GM21717 (cell line): ENCODE measurements around the gene NXN.
"Not testable (repeated sequence)": the region's sequence is repeated elsewhere in the genome, so short reads cannot be mapped to it uniquely, and the experiment has no call there.

ENCODE experiments used
- ATAC-seq: cut with Tn5 transposase; IDR thresholded peaks from one replicate; pipeline ENCODE4 v1.9.1; 2021; ENCODE audit warnings: mild to moderate bottlenecking, moderate library complexity; ENCODE audit not compliant: unreplicated experiment

NXN gene

DNA sequence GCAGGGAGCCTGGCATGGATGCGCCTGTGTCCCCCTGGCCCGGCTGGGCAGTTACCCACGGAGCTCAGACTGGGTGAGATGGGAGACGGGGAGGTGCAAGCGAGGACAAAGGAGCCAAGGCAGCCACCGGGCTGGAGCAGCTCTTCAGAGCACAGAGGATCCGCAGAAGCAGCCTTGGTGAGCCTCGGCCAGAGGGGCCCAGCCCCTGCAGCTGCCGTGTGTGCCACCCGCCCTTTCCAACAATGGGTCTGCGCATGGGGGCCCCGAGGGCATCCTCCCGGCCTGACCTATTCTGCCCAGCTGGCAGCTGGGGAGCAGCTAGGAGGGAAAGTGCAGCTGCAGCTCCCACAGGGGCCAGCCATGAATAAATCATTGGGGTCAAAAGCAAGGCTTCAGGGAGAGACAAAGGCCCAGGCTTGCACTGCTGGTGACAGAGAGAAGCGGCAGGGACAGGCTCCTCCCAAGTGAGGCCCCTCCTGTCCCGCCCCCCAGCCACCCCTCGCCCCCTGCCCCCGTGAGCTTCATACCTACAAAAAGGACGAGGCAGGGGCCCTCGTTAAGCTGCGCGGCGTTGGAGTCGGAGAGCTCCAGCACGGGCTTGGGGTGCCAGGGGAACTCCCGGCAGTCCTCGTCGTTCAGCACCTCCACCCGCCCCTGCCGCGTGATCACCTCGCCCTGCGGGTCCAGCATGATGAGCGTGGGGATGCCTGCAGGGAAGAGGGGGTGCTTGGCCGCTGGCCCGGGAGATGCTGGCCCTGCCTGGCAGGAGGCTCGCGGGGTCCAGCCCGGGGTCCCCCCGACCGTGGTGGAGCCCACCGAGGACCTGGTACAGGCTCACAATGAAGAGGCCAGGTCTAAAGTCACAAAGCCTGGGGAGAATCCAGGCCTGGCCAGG, 174.8 kb downstream of the NXN start:
- ATAC-seq, result no peak

DNA sequence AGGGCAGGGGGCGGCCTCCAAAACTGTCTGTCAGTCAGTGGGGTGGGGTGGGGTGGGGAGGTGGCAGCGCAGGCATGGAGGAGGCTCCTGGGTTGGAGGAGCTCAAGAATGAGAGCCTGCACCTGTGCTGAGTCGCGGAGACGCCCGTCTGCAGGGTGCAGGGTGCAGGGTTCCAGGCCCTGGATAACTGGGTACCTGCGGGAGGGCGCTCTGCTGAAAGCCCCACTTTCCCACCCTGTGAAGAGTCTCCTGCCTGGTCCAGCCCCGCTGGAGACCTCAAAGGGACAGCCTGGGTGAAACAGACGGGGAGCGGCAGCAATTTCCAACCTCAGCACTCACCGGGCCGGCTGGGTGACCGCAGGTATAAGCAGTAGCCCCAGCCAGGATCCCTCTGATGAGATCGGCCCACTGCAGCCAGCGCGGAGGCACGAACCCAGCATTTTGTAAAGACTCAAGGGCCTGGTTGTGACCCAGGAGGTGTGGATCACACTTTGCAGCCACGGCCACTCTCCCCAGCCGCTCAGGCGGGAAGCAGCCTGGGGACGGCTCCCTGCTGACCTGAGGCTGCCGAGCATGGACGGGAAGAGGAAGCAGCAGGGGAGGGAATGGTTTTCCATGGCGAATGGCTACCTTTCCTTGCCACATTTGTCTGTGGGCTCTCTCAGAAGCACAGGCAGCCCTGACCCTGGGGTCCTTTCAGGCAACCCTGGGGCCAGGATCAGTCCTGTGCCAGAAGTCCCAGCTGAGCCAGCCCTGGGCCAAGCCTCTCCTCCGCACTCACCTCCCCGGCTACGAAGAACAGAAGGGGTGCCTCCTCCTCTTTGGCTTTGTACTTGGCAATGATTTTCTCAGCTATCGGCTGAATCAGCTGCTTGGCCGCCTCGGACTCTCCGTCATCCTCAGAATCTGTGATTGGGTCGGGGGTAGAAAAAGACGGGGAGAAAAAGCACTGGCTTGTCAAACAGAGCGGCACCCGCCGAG, 176.4 kb downstream of the NXN start:
- no peak for ATAC-seq

DNA sequence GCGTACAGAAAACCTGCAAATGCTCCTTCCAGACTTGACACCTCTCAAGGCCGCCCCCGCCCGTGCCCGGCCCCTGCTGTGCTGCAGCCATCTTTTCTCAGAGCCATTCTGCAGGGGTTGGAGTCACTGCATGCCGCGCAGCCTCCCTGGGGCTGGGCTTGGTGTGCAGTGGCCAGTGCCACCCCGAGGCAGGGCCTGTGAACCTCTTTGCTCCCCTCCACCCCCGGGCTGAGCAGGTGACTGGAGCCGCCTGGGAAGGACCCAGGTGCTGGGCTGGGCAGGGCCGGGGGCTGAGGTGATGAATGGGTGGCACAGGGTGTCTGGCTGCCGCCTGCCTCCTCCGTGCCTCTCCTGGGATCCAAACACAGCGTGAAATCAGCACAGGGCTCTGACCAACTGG, 177.1 kb downstream of the NXN start:
- ATAC-seq, result no peak

DNA sequence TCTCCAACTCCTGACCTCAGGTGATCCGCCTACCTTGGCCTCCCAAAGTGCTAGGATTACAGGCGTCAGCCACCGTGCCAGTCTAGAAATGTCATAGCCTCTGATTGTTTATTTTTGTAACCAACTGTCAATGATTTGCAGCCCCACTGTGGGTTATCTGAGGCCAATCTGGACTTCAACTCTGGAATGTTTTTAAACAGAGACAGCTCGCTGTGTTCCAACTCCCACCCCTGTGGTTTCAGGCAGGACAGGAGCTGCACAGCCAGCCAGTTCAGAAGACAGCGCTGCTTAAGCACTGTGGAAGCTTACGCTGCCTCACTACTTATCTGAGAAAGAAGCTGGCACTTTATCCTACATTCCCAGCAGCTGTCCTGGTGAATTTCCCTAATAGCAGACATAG, 177.9 kb downstream of the NXN start:
- no peak for ATAC-seq

- no peak for ATAC-seq
Observed at GRCh38 chr17:800446-801242, 178.9 kb downstream of the NXN start.

GRCh38 chr17:799261-799660, 180.3 kb downstream of the NXN start:
- no peak for ATAC-seq

DNA sequence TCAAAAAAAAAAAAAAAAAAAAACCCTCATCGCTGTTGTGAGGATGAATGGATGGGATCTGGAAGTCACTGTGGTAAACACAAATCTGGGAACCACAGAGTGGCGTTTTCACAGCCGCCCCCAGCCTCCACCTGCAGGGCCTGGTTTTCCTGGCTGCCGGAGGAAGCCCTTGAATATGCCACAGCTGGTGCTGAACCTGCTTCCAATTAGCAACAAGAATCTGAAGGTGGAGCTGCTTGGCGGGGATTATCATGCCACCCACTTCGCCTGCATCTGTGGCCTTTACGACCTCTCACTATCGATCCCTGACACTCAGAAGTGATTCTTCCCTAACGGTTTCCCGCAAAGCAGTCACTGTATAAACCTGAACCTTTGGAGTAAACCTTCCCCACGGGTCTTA, 181.3 kb downstream of the NXN start:
- no peak for ATAC-seq

- ATAC-seq, result no peak
Observed at GRCh38 chr17:797236-797840, 182.2 kb downstream of the NXN start.

- no peak for ATAC-seq
Observed at GRCh38 chr17:796609-797008, 183.0 kb downstream of the NXN start.

DNA sequence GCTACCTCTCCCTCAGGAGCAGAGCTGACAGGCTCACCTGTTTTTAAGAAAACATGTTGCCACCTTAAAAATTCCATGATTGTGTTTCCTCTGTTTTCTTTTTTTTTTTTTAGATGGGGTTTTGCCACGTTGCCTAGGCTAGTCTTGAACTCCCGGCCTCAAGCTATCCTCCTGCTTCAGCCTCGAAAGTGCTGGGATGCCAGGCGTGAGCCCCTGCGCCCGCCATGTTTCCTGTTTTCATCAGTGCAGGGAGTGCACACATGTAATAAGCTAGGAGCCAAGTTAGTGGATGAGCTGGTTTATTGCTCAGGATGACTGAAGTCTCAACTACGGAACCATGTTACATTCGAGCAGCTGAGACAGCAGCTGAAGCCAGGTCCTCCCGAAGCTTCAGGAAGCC, 183.9 kb downstream of the NXN start:
- no peak for ATAC-seq

GRCh38 chr17:795276-795675, 184.3 kb downstream of the NXN start:
- no peak for ATAC-seq

DNA sequence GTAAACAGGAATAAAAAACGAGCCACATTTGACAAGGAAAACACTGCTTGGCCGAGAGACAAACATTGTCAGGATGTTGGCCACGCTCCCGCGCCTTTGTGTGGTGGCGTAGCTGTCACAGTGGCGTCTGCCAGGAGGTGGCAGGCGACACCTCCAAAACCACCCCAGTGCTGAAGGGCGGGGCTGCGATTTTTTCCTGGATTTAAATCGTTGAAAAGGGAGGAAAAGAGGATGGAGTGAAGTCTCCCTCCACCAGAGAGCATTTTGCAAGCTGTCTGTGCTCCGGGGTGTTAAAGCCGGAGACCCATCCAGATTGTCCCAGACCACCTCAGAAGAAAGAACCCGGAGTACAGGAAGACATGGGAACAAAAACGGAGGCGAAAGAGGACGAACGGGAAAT, 184.7 kb downstream of the NXN start:
- ATAC-seq, result no peak

DNA sequence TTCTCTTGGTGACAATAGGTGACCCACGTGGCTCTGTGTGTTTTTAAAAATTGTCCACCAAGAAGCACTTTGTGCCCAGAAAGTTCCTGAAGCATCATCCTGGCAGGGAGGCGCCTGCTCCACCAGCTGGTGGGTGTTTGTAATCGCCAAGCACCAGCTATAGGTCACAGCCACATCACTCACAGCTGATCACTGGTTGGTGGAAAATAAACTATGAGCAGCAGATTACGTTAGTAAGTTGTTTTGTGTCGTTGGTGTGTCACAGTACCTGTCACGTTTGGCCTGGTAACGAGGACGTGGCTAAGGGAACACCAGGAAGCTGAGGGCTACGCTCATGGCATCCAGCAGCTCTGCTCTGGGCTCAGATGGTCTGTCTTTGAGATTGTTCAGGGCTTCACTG, 187.3 kb downstream of the NXN start:
- ATAC-seq, result no peak

DNA sequence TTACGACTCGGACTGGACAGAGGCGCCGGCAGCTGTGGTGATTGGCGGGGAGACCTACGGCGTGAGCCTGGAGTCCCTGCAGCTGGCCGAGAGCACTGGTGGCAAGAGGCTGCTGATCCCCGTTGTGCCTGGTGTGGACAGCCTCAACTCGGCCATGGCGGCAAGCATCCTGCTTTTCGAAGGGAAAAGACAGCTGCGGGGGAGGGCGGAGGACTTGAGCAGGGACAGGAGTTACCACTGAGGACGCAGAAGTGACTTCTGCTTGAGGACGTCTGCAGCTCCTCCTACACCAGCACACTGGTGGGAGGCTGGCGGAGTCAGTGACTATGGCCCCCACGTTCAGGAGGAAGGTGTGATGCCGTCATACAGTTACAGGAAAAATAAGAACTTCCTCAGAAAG, 187.7 kb downstream of the NXN start:
- no peak for ATAC-seq

DNA sequence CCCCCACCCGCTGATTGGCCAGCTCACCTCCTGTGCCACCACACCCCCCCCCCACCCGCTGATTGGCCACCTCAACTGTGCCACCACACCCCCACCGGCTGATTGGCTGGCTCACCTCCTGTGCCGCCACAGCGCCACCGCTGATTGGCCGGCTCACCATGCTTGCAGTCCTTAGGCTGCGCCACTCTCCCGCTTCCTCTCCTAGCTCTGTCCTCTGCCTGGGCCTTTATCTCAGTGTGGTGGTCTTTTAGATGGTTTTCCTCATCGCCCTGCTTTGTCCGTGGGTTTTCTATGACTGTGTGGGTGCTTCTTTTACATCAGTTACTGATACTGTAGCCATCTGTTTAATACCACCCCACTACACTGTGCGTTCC, 188.7 kb downstream of the NXN start:
- not testable (repeated sequence) for ATAC-seq

DNA sequence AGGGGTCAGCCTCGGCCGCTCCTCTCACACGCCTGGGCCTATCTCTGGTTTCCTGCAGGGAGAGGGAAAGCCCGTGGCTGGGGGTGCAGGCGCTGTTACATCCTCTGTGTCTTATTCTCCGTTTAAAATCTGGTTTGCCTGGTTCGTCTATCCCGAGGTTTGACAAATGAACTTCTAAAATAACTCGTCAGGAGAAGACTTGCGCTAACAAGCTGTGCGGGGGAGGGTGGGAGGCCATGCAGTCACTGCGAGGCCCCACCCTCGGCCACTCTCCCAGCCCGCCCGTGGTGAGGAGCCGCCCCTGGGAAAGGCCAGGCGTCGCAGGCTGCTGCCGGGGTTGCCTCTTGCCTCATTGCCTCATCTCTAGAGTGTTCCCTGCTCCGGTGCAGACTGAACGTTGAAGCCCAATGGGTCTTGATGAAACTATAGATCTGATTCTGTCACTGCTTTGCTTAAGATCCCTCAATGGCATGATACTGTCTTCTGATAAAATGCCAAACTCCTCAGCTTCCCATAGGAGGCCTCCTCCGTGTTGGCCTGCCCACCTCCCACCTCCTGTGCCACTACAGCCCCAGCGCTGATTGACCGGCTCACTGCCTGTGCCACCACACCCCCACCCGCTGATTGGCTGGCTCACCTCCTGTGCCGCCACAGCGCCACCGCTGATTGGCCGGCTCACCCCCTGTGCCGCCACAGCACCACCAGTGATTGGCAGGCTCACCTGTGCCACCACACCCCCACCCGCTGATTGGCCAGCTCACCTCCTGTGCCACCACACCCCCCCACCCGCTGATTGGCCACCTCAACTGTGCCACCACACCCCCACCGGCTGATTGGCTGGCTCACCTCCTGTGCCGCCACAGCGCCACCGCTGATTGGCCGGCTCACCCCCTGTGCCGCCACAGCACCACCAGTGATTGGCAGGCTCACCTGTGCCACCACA, 189.4 kb downstream of the NXN start:
- ATAC-seq, result not testable (repeated sequence)

GRCh38 chr17:789160-789840, 190.3 kb downstream of the NXN start:
- ATAC-seq, result no peak

DNA sequence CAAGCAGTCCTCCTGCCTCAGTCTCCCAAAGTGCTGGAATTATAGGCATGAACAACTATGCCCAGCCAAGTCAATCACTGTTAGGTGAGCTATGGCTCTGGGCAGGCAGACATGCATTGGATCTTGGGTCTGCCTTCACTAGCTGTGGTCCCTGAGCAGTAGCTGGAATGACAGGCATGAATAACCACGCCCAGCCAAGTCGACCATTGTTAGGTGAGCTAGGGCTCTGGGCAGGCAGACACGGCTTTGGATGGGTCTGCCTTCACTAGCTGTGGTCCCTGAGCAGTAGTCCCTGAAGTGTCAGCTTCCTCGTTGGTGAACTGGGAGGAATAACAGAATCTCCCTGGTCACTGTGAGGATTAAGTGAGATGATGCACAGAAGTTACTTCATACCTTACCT, 191.0 kb downstream of the NXN start:
- ATAC-seq, result no peak

- no peak for ATAC-seq
Observed at GRCh38 chr17:787641-788221, 191.8 kb downstream of the NXN start.
